IMR-90 (cell line): ENCODE data around the gene UBE2O. TPM values are rescaled to one million over a fixed set of nuclear protein-coding genes. Genes with fewer than 3 reads are reported as not detected.

Experiments used
- ATAC-seq: fragments of 200-7000 bp; cut with Tn5 transposase; 2 replicates; pipeline ENCODE4 v1.9.1; 2020; ENCODE audit warnings: low read depth, mild to moderate bottlenecking, moderate library complexity
- BruUV-seq: library from RNA; stranded (reverse); fragments of 400-500 nt; replicated peaks from 2 replicates; lab custom pipeline; 2021; lab: Mats Ljungman, UMichigan
- CTCF ChIA-PET: fragments of 300-600 bp; formaldehyde crosslinking; extraction: SDS; loops from one replicate; lab custom pipeline; 2021; ENCODE audit warnings: antibody characterized with exemption; lab: Yijun Ruan, JAX
- POLR2A ChIA-PET: fragments of 300-600 bp; sonication (Branson Sonifier 250); formaldehyde crosslinking; loops from one replicate; lab custom pipeline; 2022; ENCODE audit warnings: antibody characterized with exemption; ENCODE audit not compliant: unreplicated experiment; lab: Charles Lee
- DNase-seq: peaks from one replicate; pipeline ENCODE4 v3.0.0; 2013
- H2AFZ ChIP-seq: replicated peaks from 2 replicates; pipeline ENCODE3; 2013; ENCODE audit warnings: low read length, mild to moderate bottlenecking; ENCODE audit not compliant: poor library complexity
- H2AK5ac ChIP-seq: 2 replicates; pipeline ENCODE4 v1.6.1; 2013; ENCODE audit warnings: low read depth, low read length, inconsistent platforms
- H2AK9ac ChIP-seq: replicated peaks from 2 replicates; pipeline ENCODE3; 2013; ENCODE audit warnings: mild to moderate bottlenecking, low read depth, low read length, moderate library complexity; ENCODE audit not compliant: poor library complexity
- H2BK120ac ChIP-seq: 2 replicates; pipeline ENCODE4 v1.6.1; 2013; ENCODE audit warnings: low read depth, low read length, inconsistent platforms
- H2BK15ac ChIP-seq: 3 replicates; pipeline ENCODE4 v1.6.1; 2013; ENCODE audit warnings: low read depth, low read length, inconsistent platforms
- H2BK20ac ChIP-seq: 2 replicates; pipeline ENCODE4 v1.6.1; 2013; ENCODE audit warnings: low read depth, mild to moderate bottlenecking, inconsistent platforms, low read length, moderate library complexity
- H2BK5ac ChIP-seq: 2 replicates; pipeline ENCODE4 v1.6.1; 2013; ENCODE audit warnings: mild to moderate bottlenecking, low read depth, low read length, inconsistent platforms; ENCODE audit not compliant: poor library complexity, severe bottlenecking
- H3K14ac ChIP-seq: replicated peaks from 2 replicates; pipeline ENCODE4 v1.6.1; 2013; ENCODE audit warnings: low read depth, low read length, inconsistent platforms
- H3K18ac ChIP-seq: 2 replicates; pipeline ENCODE4 v1.6.1; 2013; ENCODE audit warnings: low read depth, low read length, control low read depth
- H3K23ac ChIP-seq: 2 replicates; pipeline ENCODE4 v1.6.1; 2013; ENCODE audit warnings: low read depth, low read length, inconsistent platforms
- H3K27ac ChIP-seq: 2 replicates; pipeline ENCODE4 v1.5.1; 2013; ENCODE audit warnings: mild to moderate bottlenecking, control low read depth, low read length; ENCODE audit not compliant: insufficient read depth
- H3K27me3 ChIP-seq: 2 replicates; pipeline ENCODE4 v1.6.1; 2013; ENCODE audit warnings: low read length; ENCODE audit not compliant: control insufficient read depth, insufficient read depth
- H3K36me3 ChIP-seq: 2 replicates; pipeline ENCODE4 v1.6.1; 2013; ENCODE audit warnings: low read length, mixed read lengths; ENCODE audit not compliant: control insufficient read depth, insufficient read depth
- H3K4ac ChIP-seq: 2 replicates; pipeline ENCODE4 v1.6.1; 2013; ENCODE audit warnings: low read depth, low read length, inconsistent platforms
- H3K4me1 ChIP-seq: 2 replicates; pipeline ENCODE4 v1.6.1; 2013; ENCODE audit warnings: low read length, mixed read lengths; ENCODE audit not compliant: control insufficient read depth, insufficient read depth
- H3K4me2 ChIP-seq: 2 replicates; pipeline ENCODE4 v1.6.1; 2013; ENCODE audit warnings: low read depth, mild to moderate bottlenecking, control low read depth, low read length, moderate library complexity
- H3K4me3 ChIP-seq: 2 replicates; pipeline ENCODE4 v1.5.1; 2013; ENCODE audit warnings: low read depth, mild to moderate bottlenecking, control low read depth, low read length, moderate library complexity; ENCODE audit not compliant: insufficient read depth
- H3K56ac ChIP-seq: 2 replicates; pipeline ENCODE4 v1.6.1; 2013; ENCODE audit warnings: low read length, inconsistent platforms; ENCODE audit not compliant: insufficient read depth; ENCODE audit errors: extremely low read depth
- H3K79me1 ChIP-seq, 2 experiments: 2 replicates each; pipeline ENCODE4 v1.6.1; 2013; ENCODE audit warnings: low read length in 2 of 2, inconsistent platforms in 1 of 2, low read depth in 1 of 2
- H3K9ac ChIP-seq: 2 replicates; pipeline ENCODE4 v1.6.1; 2013; ENCODE audit warnings: low read depth, low read length, control low read depth
- H3K9me1 ChIP-seq: 2 replicates; pipeline ENCODE4 v1.6.1; 2013; ENCODE audit warnings: low read length, inconsistent platforms; ENCODE audit not compliant: insufficient read depth
- H3K9me3 ChIP-seq: 2 replicates; pipeline ENCODE4 v1.6.1; 2013; ENCODE audit warnings: low read length; ENCODE audit not compliant: control insufficient read depth, insufficient read depth
- H4K20me1 ChIP-seq: 2 replicates; pipeline ENCODE4 v1.6.1; 2013; ENCODE audit warnings: low read length, inconsistent platforms; ENCODE audit not compliant: insufficient read depth
- H4K5ac ChIP-seq: 2 replicates; pipeline ENCODE4 v1.6.1; 2013; ENCODE audit warnings: mild to moderate bottlenecking, low read depth, low read length, control low read depth
- H4K8ac ChIP-seq, 2 experiments: 2 replicates each; pipeline ENCODE4 v1.6.1; 2013; ENCODE audit warnings: low read depth in 2 of 2, low read length in 2 of 2, control low read depth in 1 of 2, inconsistent platforms in 1 of 2
- H4K91ac ChIP-seq: 2 replicates; pipeline ENCODE4 v1.6.1; 2013; ENCODE audit warnings: low read depth, low read length, inconsistent platforms; ENCODE audit not compliant: insufficient read depth
- CEBPB ChIP-seq: IDR thresholded peaks from 2 replicates; pipeline ENCODE4 v1.6.1; 2012; ENCODE audit warnings: low read depth, low read length, improper control_type of control experiment
- CTCF ChIP-seq: conservative IDR thresholded peaks from 2 replicates; pipeline ENCODE4 v1.5.1; 2012; ENCODE audit warnings: mild to moderate bottlenecking, low read depth, low read length, improper control_type of control experiment
- MAZ ChIP-seq: IDR thresholded peaks from 2 replicates; pipeline ENCODE4 v1.6.1; 2012; ENCODE audit warnings: low read depth, mild to moderate bottlenecking, low read length, improper control_type of control experiment, moderate library complexity, borderline replicate concordance
- MXI1 ChIP-seq: IDR thresholded peaks from 2 replicates; pipeline ENCODE4 v1.6.1; 2012; ENCODE audit warnings: low read depth, mild to moderate bottlenecking, low read length, moderate library complexity, borderline replicate concordance
- NFE2L2 ChIP-seq: fragments of 150-350 bp; IDR thresholded peaks from 2 replicates; pipeline ENCODE4 v1.6.1; 2016; ENCODE audit warnings: low read depth, mild to moderate bottlenecking, low read length
- POLR2A ChIP-seq: IDR thresholded peaks from 2 replicates; pipeline ENCODE4 v1.6.1; 2012; ENCODE audit warnings: mild to moderate bottlenecking, low read depth, low read length
- RAD21 ChIP-seq: IDR thresholded peaks from 2 replicates; pipeline ENCODE4 v1.6.1; 2012; ENCODE audit warnings: low read length, improper control_type of control experiment
- RCOR1 ChIP-seq: IDR thresholded peaks from 2 replicates; pipeline ENCODE4 v1.6.1; 2012; ENCODE audit warnings: mild to moderate bottlenecking, low read length, improper control_type of control experiment; ENCODE audit not compliant: insufficient replicate concordance
- RFX5 ChIP-seq: IDR thresholded peaks from 2 replicates; pipeline ENCODE4 v1.8.0; 2012; ENCODE audit warnings: low read depth, mild to moderate bottlenecking, low read length, moderate library complexity
- SMC3 ChIP-seq: fragments of 150-350 bp; IDR thresholded peaks from 2 replicates; pipeline ENCODE4 v1.6.1; 2016; ENCODE audit warnings: low read depth, mild to moderate bottlenecking, antibody characterized with exemption, low read length, moderate library complexity
- USF2 ChIP-seq: fragments of 150-350 bp; IDR thresholded peaks from 2 replicates; pipeline ENCODE4 v1.6.1; 2017; ENCODE audit warnings: mild to moderate bottlenecking, antibody characterized with exemption, low read length, low read depth
- WGBS, 2 experiments: methylation state at CpG; one replicate each; pipeline versions ENCODE4 v1.1.5 to v1.1.7; 2013; ENCODE audit warnings: missing lambda C conversion rate in 2 of 2; ENCODE audit not compliant: insufficient read length in 1 of 2; ENCODE audit errors: extremely low coverage in 2 of 2; 5-methylcytosine and 5-hydroxymethylcytosine counted together
- dilution Hi-C: fragments of 300-500 bp; cut with HindIII; formaldehyde crosslinking; loops from one replicate; pipeline ENCODE4 v1.14.3; 2018; ENCODE audit warnings: low sequenced_read_pairs; ENCODE audit not compliant: unreplicated experiment
- in situ Hi-C: fragments of 300-500 bp; cut with MboI; formaldehyde crosslinking; loops from 3 replicates; pipeline ENCODE4 v1.14.3; 2019; ENCODE audit warnings: low sequenced_read_pairs, inconsistent platforms, mixed read lengths
- intact Hi-C: fragments of 100-400 bp; cut with micrococcal nuclease; formaldehyde crosslinking; loops from 2 replicates; pipeline ENCODE4 v1.10.0; 2022
- polyA plus RNA-seq, 3 experiments: library from polyadenylated mRNA; depleted of rRNA; stranded (reverse); fragments of >200 nt; gene quantifications; 2 replicates each; pipeline ENCODE4 v1.2.3, GENCODE V29; 2012; ENCODE audit warnings: low replicate concordance in 1 of 3
- total RNA-seq: library from RNA; depleted of rRNA; stranded (reverse); fragments of >200 nt; gene quantifications from 2 replicates; pipeline ENCODE4 v1.2.3, GENCODE V29; 2012
- TF ChIP-seq, protein P1 (sequence below): fragments of 150-350 bp; IDR thresholded peaks from 2 replicates; pipeline ENCODE4 v1.6.1; 2016; ENCODE audit warnings: low read depth, mild to moderate bottlenecking, low read length, moderate library complexity, borderline replicate concordance

The UBE2O gene
- total and polyA plus RNA-seq, 2 of the 4 experiments (the other 2 are of a cell fraction), result 17.6 TPM

DNA sequence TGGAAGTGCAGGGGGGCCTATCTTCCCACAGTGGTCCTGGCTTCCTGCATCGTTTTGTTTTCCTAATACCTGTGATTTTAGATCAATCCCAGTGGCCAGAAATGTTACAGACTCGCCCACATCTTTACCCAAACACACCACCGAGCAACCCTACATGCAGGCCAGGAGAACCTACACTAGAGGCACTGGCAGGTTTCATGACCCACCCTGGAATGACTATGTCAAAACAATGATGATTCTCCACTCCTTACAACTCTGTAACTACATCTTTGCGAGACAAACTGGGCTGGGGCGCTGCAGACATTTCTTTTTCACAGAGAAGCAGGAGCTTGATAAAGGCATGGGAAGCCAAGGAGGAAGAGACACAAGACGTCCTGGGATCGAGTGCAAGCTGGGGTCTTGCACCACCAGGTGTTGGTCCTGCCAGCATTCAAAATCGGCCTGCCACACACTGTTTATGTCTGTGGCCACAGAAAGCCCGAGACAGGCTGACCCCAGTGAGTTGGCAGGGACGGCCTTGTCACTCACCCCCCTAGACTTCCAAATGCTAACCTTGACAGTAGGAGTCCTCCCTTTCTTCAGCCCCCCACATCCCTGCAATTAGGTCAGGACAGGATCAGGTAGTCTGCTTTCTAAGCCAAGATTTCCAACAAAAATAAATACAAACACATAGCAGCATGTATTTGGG lies 32.5 kb downstream of the UBE2O start:
- no peak for DNase-seq
- BruUV-seq, result no TSS peak
- 60% methylated on average over 8 of the region's 10 CpGs; no CpG with 5 or more reads in 1 of the 2 experiments for WGBS, 2 experiments

More for the DNA sequence above, 32.5 kb downstream of the UBE2O start:
- Histone ChIP-seq H3K36me3 (peaks cover 9% of the 10 kb centered on the region; the same call in 1 of the 2 replicates), H3K56ac (no peak overlapping the region), H3K18ac (no peak overlapping the region), H3K14ac (0 out of 2 replicates have a peak overlapping the region, but pooled peaks have one; percentile 1), H3K27me3 (no peaks in the 10 kb centered on the region), H3K23ac (no peak overlapping the region), H2BK15ac (no peak overlapping the region), H2BK20ac (no peak overlapping the region), H3K4me1 (peaks cover 7% of the 10 kb centered on the region), H2BK120ac (no peak overlapping the region), H2AK9ac (no peak overlapping the region), H2BK5ac (no peak overlapping the region), H3K9me1 (peaks cover 28% of the 10 kb centered on the region), H3K4me2 (no peak overlapping the region), H3K9ac (no peak overlapping the region), H4K8ac (no peak overlapping the region), H4K5ac (no peak overlapping the region), H2AK5ac (no peak overlapping the region; the same call in 1 of the 2 replicates), H3K4ac (no peak overlapping the region), H3K79me1 (peaks cover 47 to 77% of the 10 kb centered on the region in 2 experiments), H4K20me1 (peaks cover 73% of the 10 kb centered on the region), H2AFZ (no peak overlapping the region), H3K4me3 (no peak overlapping the region), H3K9me3 (no peaks in the 10 kb centered on the region), H4K91ac (no peak overlapping the region), H3K27ac (no peak overlapping the region)
- intact Hi-C loops, result no loop called here
- in situ Hi-C loops, result no loop called here
- dilution Hi-C loops, result no loop called here
- ChIA-PET POLR2A (no interaction called here), CTCF (interaction anchor here (0.7 kb wide), 1 partner anchor 38 kb away, joined by 3 read pairs; no protein-coding TSS in a partner anchor)
- ATAC-seq, result no peak
- TF ChIP-seq SMC3 (no peak), POLR2A (no peak), CEBPB (no peak), NFE2L2 (no peak), RFX5 (no peak), MXI1 (no peak), MAZ (no peak), RAD21 (no peak), RCOR1 (no peak), CTCF (no peak), USF2 (no peak)
- TF ChIP-seq, protein P1, sequence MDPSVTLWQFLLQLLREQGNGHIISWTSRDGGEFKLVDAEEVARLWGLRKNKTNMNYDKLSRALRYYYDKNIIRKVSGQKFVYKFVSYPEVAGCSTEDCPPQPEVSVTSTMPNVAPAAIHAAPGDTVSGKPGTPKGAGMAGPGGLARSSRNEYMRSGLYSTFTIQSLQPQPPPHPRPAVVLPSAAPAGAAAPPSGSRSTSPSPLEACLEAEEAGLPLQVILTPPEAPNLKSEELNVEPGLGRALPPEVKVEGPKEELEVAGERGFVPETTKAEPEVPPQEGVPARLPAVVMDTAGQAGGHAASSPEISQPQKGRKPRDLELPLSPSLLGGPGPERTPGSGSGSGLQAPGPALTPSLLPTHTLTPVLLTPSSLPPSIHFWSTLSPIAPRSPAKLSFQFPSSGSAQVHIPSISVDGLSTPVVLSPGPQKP, result no peak
